ENCODE measurements around the gene QPCTL.

The QPCTL gene

DNA sequence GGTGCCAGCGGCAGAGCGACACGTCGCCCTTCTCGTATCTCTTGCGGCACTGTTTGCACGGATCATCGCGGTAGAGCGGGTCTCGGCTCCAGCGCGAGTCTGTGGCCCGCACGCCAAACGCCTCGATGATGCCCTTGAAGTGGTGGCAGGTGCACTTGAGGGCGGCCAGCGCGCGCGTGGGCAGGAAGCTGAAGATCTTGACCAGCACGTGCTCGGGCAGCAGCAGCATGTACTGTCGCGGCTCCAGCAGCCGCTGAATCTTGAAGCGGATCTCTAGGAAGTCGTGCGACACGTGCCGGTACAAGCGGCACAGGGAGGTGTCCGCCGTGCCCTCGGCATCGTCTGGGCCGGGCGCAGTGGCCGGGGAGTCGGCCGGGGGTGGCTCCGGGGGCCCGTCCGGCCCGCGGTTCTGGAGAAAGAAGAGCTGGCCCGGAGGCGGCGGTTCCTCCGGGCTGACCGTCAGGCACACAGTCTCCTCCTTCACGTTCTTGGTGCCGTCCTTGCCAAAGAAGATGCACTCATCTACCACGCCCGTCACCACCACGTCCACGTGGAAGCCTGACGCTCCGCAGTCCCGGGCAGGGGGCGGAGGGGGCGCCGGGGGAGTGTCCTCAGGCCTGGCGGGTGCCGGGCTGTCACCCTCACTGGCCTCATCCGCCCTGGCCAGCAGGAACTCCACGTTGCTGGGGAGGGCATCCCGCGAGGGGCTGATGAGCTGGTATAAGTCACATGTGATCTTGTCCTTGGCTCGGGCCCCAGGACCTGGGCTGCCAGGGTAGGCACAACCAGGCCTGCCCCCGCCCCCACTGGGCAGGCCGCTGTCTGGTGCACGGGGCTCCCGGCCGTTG is 19.6 kb downstream of the QPCTL start:
- TF ChIP-seq MAX (IDR thresholded peaks at IDR 0.05; ENCODE audit: low read depth, low read length) (no peak), MYC (IDR thresholded peaks at IDR 0.05; ENCODE audit: low read depth, low read length) (no peak), POLR2A (IDR thresholded peaks at IDR 0.05; ENCODE audit: extremely low read depth, insufficient read length) (no peak), CTCF (IDR thresholded peaks at IDR 0.05; ENCODE audit: low read depth, low read length) (no peak)
- no peak overlapping the region for H3K4me3 ChIP-seq (ENCODE audit: low read depth, low read length)

DNA sequence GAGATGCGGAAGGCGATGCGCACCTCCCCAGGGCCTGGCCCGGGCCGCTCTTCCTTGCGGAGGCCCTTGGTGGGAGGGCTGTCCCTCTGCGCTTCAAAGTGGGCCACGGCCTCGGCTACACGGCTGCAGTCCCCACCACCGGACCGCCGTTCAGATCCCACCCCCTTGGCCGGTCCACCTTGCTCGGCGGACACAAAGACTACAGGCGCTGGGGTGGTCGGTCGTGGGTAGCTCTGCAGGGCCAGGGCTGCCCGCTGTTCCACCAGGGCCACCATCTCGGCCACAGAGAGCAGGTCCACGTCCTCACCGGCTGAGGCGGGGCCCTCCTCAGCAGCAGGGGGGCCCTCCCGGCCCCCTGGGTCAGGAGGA is 20.2 kb downstream of the QPCTL start:
- DNase-seq (ENCODE audit: low read depth), result no peak
- H3K4me3 ChIP-seq (ENCODE audit: low read depth, low read length), result no peak overlapping the region
- TF ChIP-seq MYC (IDR thresholded peaks at IDR 0.05; ENCODE audit: low read depth, low read length) (no peak), CTCF (IDR thresholded peaks at IDR 0.05; ENCODE audit: low read depth, low read length) (no peak), MAX (IDR thresholded peaks at IDR 0.05; ENCODE audit: low read depth, low read length) (no peak), POLR2A (IDR thresholded peaks at IDR 0.05; ENCODE audit: extremely low read depth, insufficient read length) (no peak)

More for the DNA sequence above, 19.6 kb downstream of the QPCTL start:
- DNase-seq (ENCODE audit: low read depth), result no peak

DNA sequence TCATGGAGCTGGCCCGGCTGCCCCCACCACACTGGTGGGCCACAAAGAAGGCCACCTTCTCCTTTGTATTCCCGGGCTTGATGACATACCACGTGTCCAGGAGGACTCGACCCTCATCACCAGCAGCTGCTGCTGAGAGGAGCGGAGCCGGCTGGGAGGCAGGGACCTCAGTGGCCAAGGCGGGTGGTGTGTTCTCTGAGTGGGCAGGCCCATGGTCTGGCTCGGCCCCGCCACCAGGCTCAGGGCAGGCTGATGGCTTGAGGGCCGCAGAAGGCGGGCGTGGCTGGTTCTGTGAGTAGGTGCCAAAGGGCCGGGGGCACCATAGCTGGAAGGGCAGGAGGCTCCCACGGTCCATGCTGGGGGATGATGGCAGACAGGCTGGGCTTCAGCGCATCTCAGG is 20.7 kb downstream of the QPCTL start:
- DNase-seq (ENCODE audit: low read depth), result no peak
- TF ChIP-seq POLR2A (IDR thresholded peaks at IDR 0.05; ENCODE audit: extremely low read depth, insufficient read length) (no peak), MYC (IDR thresholded peaks at IDR 0.05; ENCODE audit: low read depth, low read length) (no peak), MAX (IDR thresholded peaks at IDR 0.05; ENCODE audit: low read depth, low read length) (no peak), CTCF (IDR thresholded peaks at IDR 0.05; ENCODE audit: low read depth, low read length) (no peak)
- no peak overlapping the region for H3K4me3 ChIP-seq (ENCODE audit: low read depth, low read length)

- no peak overlapping the region for H3K4me3 ChIP-seq (ENCODE audit: low read depth, low read length)
- DNase-seq (ENCODE audit: low read depth), result no peak
- no peak for TF ChIP-seq POLR2A (IDR thresholded peaks at IDR 0.05; ENCODE audit: extremely low read depth, insufficient read length)
- no peak for TF ChIP-seq CTCF (IDR thresholded peaks at IDR 0.05; ENCODE audit: low read depth, low read length)
- no peak for TF ChIP-seq MYC (IDR thresholded peaks at IDR 0.05; ENCODE audit: low read depth, low read length)
- TF ChIP-seq MAX (IDR thresholded peaks at IDR 0.05; ENCODE audit: low read depth, low read length), result no peak
Observed at GRCh38 chr19:45715139-45715538, 22.7 kb downstream of the QPCTL start.

- peak overlapping the region; percentile 69 for H3K4me3 ChIP-seq (ENCODE audit: low read depth, low read length)
- DNase-seq (ENCODE audit: low read depth), result peak; percentile 9
- TF ChIP-seq POLR2A (IDR thresholded peaks at IDR 0.05; ENCODE audit: extremely low read depth, insufficient read length) (no peak), MYC (IDR thresholded peaks at IDR 0.05; ENCODE audit: low read depth, low read length) (0 out of 2 replicates have a peak, but pooled peaks have one; percentile 8)
Observed at GRCh38 chr19:45716359-45717130, 24.1 kb downstream of the QPCTL start.

All from NB4 (cell line).